Omental fat pad (tissue), 4 donors: ENCODE data around the gene PABPN1L. TPM values are rescaled to one million over a fixed set of nuclear protein-coding genes. Genes with fewer than 3 reads are reported as not detected.

Source experiments
- ATAC-seq: fragments of 150-250 bp; one replicate; pipeline ENCODE4 v1.9.1; 2016; ENCODE audit warnings: mild to moderate bottlenecking, moderate library complexity; ENCODE audit not compliant: low FRiP score
- DNase-seq: peaks from one replicate; pipeline ENCODE4 v3.0.0-alpha.2; 2019; ENCODE audit warnings: low spot score
- total RNA-seq, 4 donors: library from RNA; depleted of rRNA; stranded (reverse); fragments of >200 nt; gene quantifications; one replicate each; pipeline ENCODE4 v1.1.0, GENCODE V29; 2016
- TF ChIP-seq, protein P1 (sequence below), 3 donors: fragments of 450-650 bp; IDR thresholded peaks; one replicate each; pipeline ENCODE4 v1.5.1; 2016 to 2017; ENCODE audit warnings: antibody characterized with exemption in 3 of 3, mild to moderate bottlenecking in 3 of 3, moderate library complexity in 2 of 3

PABPN1L gene
- total RNA-seq, 4 donors from 2014 or later = not detected

DNA sequence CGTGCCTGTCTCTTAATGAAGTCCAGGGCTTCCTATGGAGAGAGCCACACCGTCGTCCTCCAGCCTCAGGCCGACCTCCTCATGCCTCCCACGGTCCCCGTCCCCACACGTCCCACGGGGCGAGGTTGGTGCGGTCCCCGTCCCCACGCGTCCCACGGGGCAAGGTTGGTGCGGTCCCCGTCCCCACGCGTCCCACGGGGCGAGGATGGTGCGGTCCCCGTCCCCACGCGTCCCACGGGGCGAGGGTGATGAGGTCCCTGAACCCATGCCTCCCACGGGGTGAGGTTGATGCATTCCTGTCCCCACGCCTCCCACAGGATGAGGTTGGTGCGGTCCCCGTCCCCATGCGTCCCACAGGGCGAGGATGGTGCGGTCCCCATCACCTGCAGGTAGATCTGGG is 30.6 kb downstream of the PABPN1L start:
- TF ChIP-seq, protein P1, sequence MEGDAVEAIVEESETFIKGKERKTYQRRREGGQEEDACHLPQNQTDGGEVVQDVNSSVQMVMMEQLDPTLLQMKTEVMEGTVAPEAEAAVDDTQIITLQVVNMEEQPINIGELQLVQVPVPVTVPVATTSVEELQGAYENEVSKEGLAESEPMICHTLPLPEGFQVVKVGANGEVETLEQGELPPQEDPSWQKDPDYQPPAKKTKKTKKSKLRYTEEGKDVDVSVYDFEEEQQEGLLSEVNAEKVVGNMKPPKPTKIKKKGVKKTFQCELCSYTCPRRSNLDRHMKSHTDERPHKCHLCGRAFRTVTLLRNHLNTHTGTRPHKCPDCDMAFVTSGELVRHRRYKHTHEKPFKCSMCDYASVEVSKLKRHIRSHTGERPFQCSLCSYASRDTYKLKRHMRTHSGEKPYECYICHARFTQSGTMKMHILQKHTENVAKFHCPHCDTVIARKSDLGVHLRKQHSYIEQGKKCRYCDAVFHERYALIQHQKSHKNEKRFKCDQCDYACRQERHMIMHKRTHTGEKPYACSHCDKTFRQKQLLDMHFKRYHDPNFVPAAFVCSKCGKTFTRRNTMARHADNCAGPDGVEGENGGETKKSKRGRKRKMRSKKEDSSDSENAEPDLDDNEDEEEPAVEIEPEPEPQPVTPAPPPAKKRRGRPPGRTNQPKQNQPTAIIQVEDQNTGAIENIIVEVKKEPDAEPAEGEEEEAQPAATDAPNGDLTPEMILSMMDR (IDR thresholded peaks at IDR 0.05) = no peak

DNA sequence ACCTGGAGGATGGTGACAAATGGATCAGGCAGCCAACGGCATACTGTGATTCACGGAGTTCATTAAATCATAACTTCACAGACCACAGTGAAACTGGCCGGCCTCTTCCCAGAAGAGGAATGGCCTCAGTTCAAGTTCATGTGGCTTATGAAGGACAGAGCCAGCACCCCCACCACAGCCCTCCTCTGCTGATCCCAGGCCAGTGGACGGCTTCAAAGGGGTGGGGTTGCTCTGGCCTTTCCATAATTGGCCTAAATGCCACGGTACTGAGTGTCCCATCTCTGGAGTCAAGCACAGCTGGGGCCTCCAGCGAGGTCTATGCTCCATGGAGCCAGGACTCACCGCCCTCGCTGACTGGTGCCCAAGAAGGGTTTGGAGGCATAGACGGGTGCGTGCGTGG is 31.1 kb downstream of the PABPN1L start:
- DNase-seq = no peak
- no peak for ATAC-seq
- TF ChIP-seq, protein P1 (IDR thresholded peaks at IDR 0.05) = no peak

More for the DNA sequence above, 30.6 kb downstream of the PABPN1L start:
- no peak for DNase-seq
- no peak for ATAC-seq

GRCh38 chr16:88834670-88835069 is 31.8 kb downstream of the PABPN1L start:
- TF ChIP-seq, protein P1 (IDR thresholded peaks at IDR 0.05) = no peak
- ATAC-seq = no peak
- DNase-seq = no peak

GRCh38 chr16:88833086-88833485 is 33.4 kb downstream of the PABPN1L start:
- TF ChIP-seq, protein P1 (IDR thresholded peaks at IDR 0.05) = no peak
- no peak for DNase-seq
- ATAC-seq = no peak

DNA sequence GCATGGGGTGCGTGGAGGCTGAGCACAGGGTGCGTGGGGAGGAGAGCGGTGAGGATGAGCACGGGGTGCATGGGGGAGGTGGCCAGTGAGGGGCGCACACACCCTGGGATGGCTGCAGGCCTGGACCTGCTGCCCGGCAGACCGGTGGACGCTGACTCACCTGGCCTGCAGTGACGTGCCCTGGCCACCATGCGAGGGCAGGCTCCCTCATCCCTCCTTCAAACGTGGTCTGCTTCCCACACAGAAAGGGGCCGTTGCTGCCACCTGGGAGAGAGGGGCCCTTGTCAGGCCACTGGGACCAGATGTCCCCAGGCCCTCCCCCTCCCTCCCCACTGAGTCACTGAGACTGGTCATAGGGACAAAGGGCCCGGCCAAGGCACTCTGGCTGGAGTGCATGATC is 34.6 kb downstream of the PABPN1L start:
- DNase-seq = no peak
- TF ChIP-seq, protein P1 (IDR thresholded peaks at IDR 0.05) = no peak
- no peak for ATAC-seq

DNA sequence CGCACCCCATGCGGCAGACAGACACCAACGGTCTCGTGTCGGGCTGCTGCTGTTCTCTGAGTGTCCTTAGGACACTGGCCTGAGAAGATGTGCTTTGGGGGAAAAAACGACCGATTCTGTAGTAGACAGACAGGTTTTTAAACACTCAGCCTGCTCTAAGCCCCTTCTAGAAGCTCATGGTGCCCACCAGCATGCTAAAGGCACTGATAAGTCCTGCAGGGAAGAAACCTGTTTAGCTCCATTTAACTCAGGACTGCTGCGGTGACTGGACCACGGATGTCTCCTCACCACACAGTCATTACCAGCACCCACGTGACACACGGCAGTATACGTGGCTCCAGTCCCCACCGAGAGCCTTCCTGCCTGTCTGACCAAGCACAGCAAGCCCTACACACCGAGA is 35.7 kb downstream of the PABPN1L start:
- no peak for ATAC-seq
- TF ChIP-seq, protein P1 (IDR thresholded peaks at IDR 0.05) = no peak

DNA sequence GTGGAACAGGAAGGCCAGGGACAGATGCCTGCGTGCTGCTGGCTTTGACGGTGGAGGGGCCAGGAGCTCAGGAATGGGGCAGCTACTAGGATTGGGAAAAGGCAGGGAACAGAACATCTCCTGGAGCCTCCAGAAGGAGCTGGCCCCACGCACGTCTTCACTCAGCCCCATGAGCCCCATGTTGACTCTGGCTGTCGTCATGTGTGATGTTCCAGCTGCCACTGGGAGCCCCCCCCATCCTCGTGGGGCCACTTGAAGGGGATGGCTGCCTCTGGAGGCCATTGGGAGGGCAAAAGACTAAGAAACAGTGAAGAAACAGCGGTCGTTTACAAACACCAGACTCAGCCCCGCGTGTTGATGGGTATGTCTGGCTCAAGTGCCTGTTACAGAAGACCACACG is 36.2 kb downstream of the PABPN1L start:
- ATAC-seq (no peak), DNase-seq (no peak)
- TF ChIP-seq, protein P1 (IDR thresholded peaks at IDR 0.05) = no peak

More for the DNA sequence above, 35.7 kb downstream of the PABPN1L start:
- no peak for DNase-seq
